Body of pancreas (tissue), 4 donors: ENCODE measurements around the gene ZBED6. TPM values are rescaled to one million over a fixed set of nuclear protein-coding genes. Genes with fewer than 3 reads are reported as not detected.
"Not testable (repeated sequence)": the region's sequence is repeated elsewhere in the genome, so short reads cannot be mapped to it uniquely, and the experiment has no call there.

Experiments used
- ATAC-seq: fragments of 150-250 bp; one replicate; pipeline ENCODE4 v1.9.1; 2016
- DNase-seq, 4 donors: peaks; one replicate each; pipeline ENCODE4 v3.0.0-alpha.2; 2019
- H3K27ac ChIP-seq, 4 donors: fragments of 200-600 bp; sonication (generic); 1 replicate in 3 of 4; 2 replicates in 1 of 4; pipeline versions ENCODE4 v1.5.1 to v1.6.1; 2016 to 2019; ENCODE audit warnings: mild to moderate bottlenecking in 1 of 4, mixed read lengths in 1 of 4, moderate library complexity in 1 of 4
- H3K27me3 ChIP-seq, 2 donors: fragments of 200-600 bp; sonication (generic); one replicate each; pipeline ENCODE4 v1.6.0; 2016; ENCODE audit warnings: mild to moderate bottlenecking in 1 of 2
- H3K36me3 ChIP-seq, 2 donors: fragments of 200-600 bp; sonication (generic); replicated peaks in 1 of 2; 2 replicates each; pipeline ENCODE4 v1.5.1; 2016; ENCODE audit warnings: low read depth in 2 of 2; ENCODE audit not compliant: insufficient read depth in 1 of 2
- H3K4me1 ChIP-seq: fragments of 200-600 bp; sonication (generic); one replicate; pipeline ENCODE4 v1.6.0; 2016
- H3K4me3 ChIP-seq, 2 donors: fragments of 200-600 bp; sonication (generic); 1 replicate in 1 of 2; 2 replicates in 1 of 2; pipeline ENCODE4 v1.5.1; 2016 to 2019
- H3K9me3 ChIP-seq, 3 donors: fragments of 200-600 bp; sonication (generic); 1 replicate in 2 of 3; 2 replicates in 1 of 3; pipeline ENCODE4 v1.5.1; 2016
- CTCF ChIP-seq, 7 experiments: fragments of 450-650 bp in 4 of 7; fragments of 200-600 bp in 3 of 7; sonication (generic) in 3 of 7; IDR thresholded peaks; one replicate each; pipeline ENCODE4 v1.5.1; 2016 to 2019; ENCODE audit warnings: antibody characterized with exemption in 7 of 7
- POLR2A ChIP-seq, 3 donors: fragments of 450-650 bp; IDR thresholded peaks; one replicate each; pipeline ENCODE4 v1.6.1; 2016; ENCODE audit warnings: antibody characterized with exemption in 3 of 3, mild to moderate bottlenecking in 2 of 3
- WGBS, 2 donors: methylation state at CpG; one replicate each; pipeline ENCODE4 v1.1.5; 2017; 5-methylcytosine and 5-hydroxymethylcytosine counted together
- intact Hi-C: fragments of 100-400 bp; cut with DNase I; formaldehyde crosslinking; loops from one replicate; pipeline ENCODE4 v1.15.1; 2023
- total RNA-seq, 2 donors: library from RNA; depleted of rRNA; stranded (reverse); fragments of >200 nt; gene quantifications; one replicate each; pipeline ENCODE4 v1.1.0, GENCODE V29; 2016

ZBED6 gene
- total RNA-seq, 2 donors from 2014 or later, result 7.8 to 20.8 TPM

- H3K4me3 ChIP-seq, result no peak overlapping the region
- intact Hi-C loops, result no loop called here
- H3K27me3 ChIP-seq, result no peaks in the 10 kb centered on the region
- H3K4me1 ChIP-seq, result no peaks in the 10 kb centered on the region
- 90 to 93% methylated on average over 6 of the region's 6 CpGs for WGBS, 2 donors
- DNase-seq (no peak), ATAC-seq (no peak)
- peaks cover 12 to 34% of the 10 kb centered on the region in 2 donors for H3K36me3 ChIP-seq
- H3K9me3 ChIP-seq, result no peaks in the 10 kb centered on the region
- TF ChIP-seq CTCF (IDR thresholded peaks at IDR 0.05) (no peak), POLR2A (IDR thresholded peaks at IDR 0.05) (no peak)
- no peak overlapping the region for H3K27ac ChIP-seq
Observed at GRCh38 chr1:203818399-203818798, 23.0 kb downstream of the ZBED6 start.

- ATAC-seq, result no peak
- H3K4me3 ChIP-seq, result no peak overlapping the region
Observed at GRCh38 chr1:203823306-203823705, 27.9 kb downstream of the ZBED6 start.

GRCh38 chr1:203826175-203826574 lies 30.8 kb downstream of the ZBED6 start:
- DNase-seq, result no peak
- no peak for TF ChIP-seq POLR2A (IDR thresholded peaks at IDR 0.05)
- no peak for TF ChIP-seq CTCF (IDR thresholded peaks at IDR 0.05)
- intact Hi-C loops, result no loop called here
- H3K27me3 ChIP-seq, result no peaks in the 10 kb centered on the region
- no peaks in the 10 kb centered on the region for H3K4me1 ChIP-seq
- H3K36me3 ChIP-seq, result peaks cover 0 to 17% of the 10 kb centered on the region in 2 donors
- WGBS, 2 donors, result 76 to 92% methylated on average over 2 of the region's 2 CpGs
- no peak overlapping the region for H3K27ac ChIP-seq
- no peak overlapping the region for H3K4me3 ChIP-seq
- no peak for ATAC-seq
- no peaks in the 10 kb centered on the region for H3K9me3 ChIP-seq

More at GRCh38 chr1:203823306-203823705, 27.9 kb downstream of the ZBED6 start:
- no peaks in the 10 kb centered on the region for H3K27me3 ChIP-seq
- whole genome bisulfite sequencing, 2 donors, result 56 to 89% methylated on average over 1 of the region's 1 CpG
- no peak for DNase-seq
- H3K27ac ChIP-seq, result no peak overlapping the region
- peaks cover 9 to 27% of the 10 kb centered on the region in 2 donors for H3K36me3 ChIP-seq
- no peaks in the 10 kb centered on the region for H3K4me1 ChIP-seq
- TF ChIP-seq POLR2A (IDR thresholded peaks at IDR 0.05) (no peak), CTCF (IDR thresholded peaks at IDR 0.05) (no peak)
- H3K9me3 ChIP-seq, result no peaks in the 10 kb centered on the region
- intact Hi-C loops, result no loop called here

GRCh38 chr1:203828002-203828401 lies 32.6 kb downstream of the ZBED6 start:
- no peaks in the 10 kb centered on the region for H3K4me1 ChIP-seq
- no peak for DNase-seq
- no peak overlapping the region for H3K4me3 ChIP-seq
- TF ChIP-seq POLR2A (IDR thresholded peaks at IDR 0.05) (no peak), CTCF (IDR thresholded peaks at IDR 0.05) (no peak)
- 87 to 93% methylated on average over 5 of the region's 5 CpGs for WGBS, 2 donors
- H3K27ac ChIP-seq, result no peak overlapping the region
- no peak for ATAC-seq
- H3K36me3 ChIP-seq, result peaks cover 0 to 16% of the 10 kb centered on the region in 2 donors
- H3K27me3 ChIP-seq, result no peaks in the 10 kb centered on the region
- intact Hi-C loops, result no loop called here
- no peaks in the 10 kb centered on the region for H3K9me3 ChIP-seq

GRCh38 chr1:203828503-203828902 lies 33.1 kb downstream of the ZBED6 start:
- Histone ChIP-seq H3K9me3 (no peaks in the 10 kb centered on the region), H3K27ac (peak overlapping the region in 1 of 4 donors; percentile 43), H3K4me1 (no peaks in the 10 kb centered on the region), H3K27me3 (no peaks in the 10 kb centered on the region), H3K36me3 (peaks cover 0 to 13% of the 10 kb centered on the region in 2 donors), H3K4me3 (no peak overlapping the region)
- DNase-seq (no peak), ATAC-seq (no peak)
- intact Hi-C loops, result no loop called here
- TF ChIP-seq POLR2A (IDR thresholded peaks at IDR 0.05) (no peak), CTCF (IDR thresholded peaks at IDR 0.05) (no peak)
- 14 to 17% methylated on average over 1 of the region's 1 CpG for WGBS, 2 donors

- H3K4me3 ChIP-seq, DNase-seq, H3K27me3 ChIP-seq, H3K9me3 ChIP-seq, intact Hi-C loops, ATAC-seq, H3K4me1 ChIP-seq: not testable (repeated sequence)
- peak overlapping the region in 1 of 4 donors; percentile 43 for H3K27ac ChIP-seq
- 80 to 94% methylated on average over 5 of the region's 5 CpGs for WGBS, 2 donors
- H3K36me3 ChIP-seq, result peaks cover 0 to 16% of the 10 kb centered on the region in 2 donors
Observed at GRCh38 chr1:203829247-203829646, 33.8 kb downstream of the ZBED6 start.
